ENCODE results near the gene TMEM44. TPM values are rescaled to one million over a fixed set of nuclear protein-coding genes. Genes with fewer than 3 reads are reported as not detected.
A peak's percentile ranks its signal among the peaks of the same experiment; 100 is the strongest.

Gene TMEM44
- total RNA-seq, 1 experiment from 2014 or later, result 8.3 TPM

- no TSS peak for BruUV-seq (replicated peaks)
- intact Hi-C loops (cut with micrococcal nuclease), result no loop called here
- H3K27me3 Mint-ChIP-seq (ENCODE audit: insufficient read depth, unreplicated experiment), result no peaks in the 10 kb centered on the region
- no peaks in the 10 kb centered on the region for H3K9me3 Mint-ChIP-seq (ENCODE audit: unreplicated experiment)
- TF ChIP-seq CTCF (IDR thresholded peaks at IDR 0.05; ENCODE audit: unreplicated experiment), result no peak
- POLR2A ChIA-PET, result interaction anchor here (4.7 kb wide), 1 partner anchor 126 kb away, joined by 46 read pairs; no protein-coding TSS in a partner anchor
- no peak overlapping the region for H3K27ac Mint-ChIP-seq (ENCODE audit: low read depth, unreplicated experiment)
- no peak overlapping the region for H3K4me3 Mint-ChIP-seq (ENCODE audit: unreplicated experiment)
- CTCF ChIA-PET, result interaction anchor here (0.7 to 6.6 kb wide), 3 partner anchors 12 to 155 kb away, joined by 3 to 160 read pairs (median 5); no protein-coding TSS in a partner anchor
- peaks cover 7% of the 10 kb centered on the region for H3K4me1 Mint-ChIP-seq (ENCODE audit: insufficient read depth, unreplicated experiment)
- no peak for DNase-seq (ENCODE audit: unreplicated experiment)
- peaks cover 12% of the 10 kb centered on the region for H3K36me3 Mint-ChIP-seq (ENCODE audit: insufficient read depth, unreplicated experiment)
Measured at GRCh38 chr3:194596906-194597305, 36.3 kb downstream of the TMEM44 start.

- Mint-ChIP-seq H3K27me3 (ENCODE audit: insufficient read depth, unreplicated experiment) (no peaks in the 10 kb centered on the region), H3K27ac (ENCODE audit: low read depth, unreplicated experiment) (no peak overlapping the region), H3K36me3 (ENCODE audit: insufficient read depth, unreplicated experiment) (peaks cover 7% of the 10 kb centered on the region), H3K9me3 (ENCODE audit: unreplicated experiment) (no peaks in the 10 kb centered on the region), H3K4me1 (ENCODE audit: insufficient read depth, unreplicated experiment) (peaks cover 7% of the 10 kb centered on the region), H3K4me3 (ENCODE audit: unreplicated experiment) (peak overlapping the region; percentile 12)
- no peak for TF ChIP-seq CTCF (IDR thresholded peaks at IDR 0.05; ENCODE audit: unreplicated experiment)
- POLR2A ChIA-PET, result interaction anchor here (0.6 to 4.7 kb wide), 16 partner anchors 9 to 149 kb away, joined by 3 to 46 read pairs (median 8); partner anchors contain the start of gene ATP13A3
- BruUV-seq (replicated peaks), result no TSS peak
- peak; percentile 97 for DNase-seq (ENCODE audit: unreplicated experiment)
- CTCF ChIA-PET, result interaction anchor here (0.5 to 6.6 kb wide), 22 partner anchors 8 to 1006 kb away, joined by 3 to 160 read pairs (median 4); no protein-coding TSS in a partner anchor
- intact Hi-C loops (cut with micrococcal nuclease), result loop anchor here (1.0 to 5.0 kb wide), 4 partner anchors 71 to 260 kb away; no protein-coding TSS in a partner anchor
Measured at GRCh38 chr3:194592798-194593752, 40.1 kb downstream of the TMEM44 start.

- Mint-ChIP-seq H3K9me3 (ENCODE audit: unreplicated experiment) (no peaks in the 10 kb centered on the region), H3K36me3 (ENCODE audit: insufficient read depth, unreplicated experiment) (peaks cover 7% of the 10 kb centered on the region), H3K27ac (ENCODE audit: low read depth, unreplicated experiment) (no peak overlapping the region), H3K4me3 (ENCODE audit: unreplicated experiment) (no peak overlapping the region), H3K4me1 (ENCODE audit: insufficient read depth, unreplicated experiment) (peaks cover 28% of the 10 kb centered on the region), H3K27me3 (ENCODE audit: insufficient read depth, unreplicated experiment) (no peaks in the 10 kb centered on the region)
- intact Hi-C loops (cut with micrococcal nuclease), result no loop called here
- no TSS peak for BruUV-seq (replicated peaks)
- no peak for TF ChIP-seq CTCF (IDR thresholded peaks at IDR 0.05; ENCODE audit: unreplicated experiment)
- CTCF ChIA-PET, result interaction anchor here (0.5 to 2.6 kb wide), 3 partner anchors 116 to 152 kb away, joined by 3 to 14 read pairs (median 4); no protein-coding TSS in a partner anchor
- DNase-seq (ENCODE audit: unreplicated experiment), result no peak
- POLR2A ChIA-PET, result interaction anchor here (1.2 to 1.4 kb wide), 2 partner anchors 114 to 117 kb away, joined by 4 to 8 read pairs; no protein-coding TSS in a partner anchor
Measured at GRCh38 chr3:194588741-194589140, 44.5 kb downstream of the TMEM44 start.

GRCh38 chr3:194588236-194588635 lies 45.0 kb downstream of the TMEM44 start:
- H3K36me3 Mint-ChIP-seq (ENCODE audit: insufficient read depth, unreplicated experiment), result peaks cover 7% of the 10 kb centered on the region
- no peaks in the 10 kb centered on the region for H3K9me3 Mint-ChIP-seq (ENCODE audit: unreplicated experiment)
- BruUV-seq (replicated peaks), result no TSS peak
- intact Hi-C loops (cut with micrococcal nuclease), result no loop called here
- peaks cover 27% of the 10 kb centered on the region for H3K4me1 Mint-ChIP-seq (ENCODE audit: insufficient read depth, unreplicated experiment)
- no peak overlapping the region for H3K4me3 Mint-ChIP-seq (ENCODE audit: unreplicated experiment)
- DNase-seq (ENCODE audit: unreplicated experiment), result no peak
- no peak for TF ChIP-seq CTCF (IDR thresholded peaks at IDR 0.05; ENCODE audit: unreplicated experiment)
- ChIA-PET CTCF (interaction anchor here (0.5 to 2.6 kb wide), 2 partner anchors 116 to 152 kb away, joined by 3 to 14 read pairs; no protein-coding TSS in a partner anchor), POLR2A (interaction anchor here (1.2 to 1.4 kb wide), 2 partner anchors 113 to 116 kb away, joined by 4 to 8 read pairs; no protein-coding TSS in a partner anchor)
- H3K27ac Mint-ChIP-seq (ENCODE audit: low read depth, unreplicated experiment), result no peak overlapping the region
- H3K27me3 Mint-ChIP-seq (ENCODE audit: insufficient read depth, unreplicated experiment), result no peaks in the 10 kb centered on the region
